Keratinocyte (primary cell): ENCODE data around the gene CABLES2. TPM values are rescaled to one million over a fixed set of nuclear protein-coding genes. Genes with fewer than 3 reads are reported as not detected.

Experiments
- DNase-seq: peaks from one replicate; pipeline ENCODE4 v3.0.0-alpha.2; 2011; ENCODE audit warnings: low read depth, missing footprints, low spot score
- FAIRE-seq: peaks from 2 replicates; lab custom pipeline; 2011; peaks lifted over from hg19 to GRCh38; lab: Jason Lieb, UNC
- H2AFZ ChIP-seq: 2 replicates; pipeline ENCODE4 v1.6.0; 2012; ENCODE audit warnings: low read length, control low read depth, inconsistent platforms; ENCODE audit not compliant: control insufficient read depth
- H3K27ac ChIP-seq: 2 replicates; pipeline ENCODE4 v1.5.1; 2011; ENCODE audit warnings: low read length; ENCODE audit not compliant: control insufficient read depth, insufficient read depth
- H3K27me3 ChIP-seq: 3 replicates; pipeline ENCODE4 v1.6.0; 2011; ENCODE audit warnings: low read length; ENCODE audit not compliant: control insufficient read depth, insufficient read depth; ENCODE audit errors: extremely low read depth
- H3K36me3 ChIP-seq, 2 experiments: 2 replicates in 1 of 2; 3 replicates in 1 of 2; pipeline ENCODE4 v1.5.1; 2011; ENCODE audit warnings: low read length in 2 of 2, mild to moderate bottlenecking in 1 of 2; ENCODE audit not compliant: control insufficient read depth in 2 of 2, insufficient read depth in 2 of 2; ENCODE audit errors: extremely low read depth in 1 of 2
- H3K4me1 ChIP-seq: 3 replicates; pipeline ENCODE4 v1.5.1; 2011; ENCODE audit warnings: low read length; ENCODE audit not compliant: control insufficient read depth, insufficient read depth; ENCODE audit errors: extremely low read depth
- H3K4me2 ChIP-seq: 3 replicates; pipeline ENCODE4 v1.6.0; 2011; ENCODE audit warnings: low read depth, low read length; ENCODE audit not compliant: control insufficient read depth, insufficient read depth; ENCODE audit errors: extremely low read depth
- H3K4me3 ChIP-seq, 3 experiments: fragments of 200-600 bp in 1 of 3; sonication (generic) in 1 of 3; 2 replicates in 2 of 3; 3 replicates in 1 of 3; pipeline ENCODE4 v1.5.1; 2011 to 2016; ENCODE audit warnings: low read length in 3 of 3, mild to moderate bottlenecking in 3 of 3, control low read depth in 2 of 3, inconsistent platforms in 1 of 3, low read depth in 1 of 3, mixed read lengths in 1 of 3, mixed run types in 1 of 3, moderate library complexity in 1 of 3; ENCODE audit not compliant: control insufficient read depth in 2 of 3, insufficient read depth in 2 of 3; ENCODE audit errors: extremely low read depth in 1 of 3
- H3K79me2 ChIP-seq: 2 replicates; pipeline ENCODE4 v1.6.0; 2012; ENCODE audit warnings: low read length; ENCODE audit not compliant: control insufficient read depth, insufficient read depth
- H3K9ac ChIP-seq: 3 replicates; pipeline ENCODE4 v1.6.0; 2011; ENCODE audit warnings: low read length; ENCODE audit not compliant: control insufficient read depth, insufficient read depth; ENCODE audit errors: extremely low read depth
- H3K9me1 ChIP-seq: 3 replicates; pipeline ENCODE4 v1.6.0; 2011; ENCODE audit warnings: low read length; ENCODE audit not compliant: control insufficient read depth, insufficient read depth; ENCODE audit errors: extremely low read depth
- H3K9me3 ChIP-seq: 2 replicates; pipeline ENCODE4 v1.5.1; 2012; ENCODE audit warnings: low read depth, low read length; ENCODE audit not compliant: control insufficient read depth
- H4K20me1 ChIP-seq: 3 replicates; pipeline ENCODE4 v1.6.0; 2011; ENCODE audit warnings: low read length; ENCODE audit not compliant: control insufficient read depth, insufficient read depth; ENCODE audit errors: extremely low read depth
- EZH2 ChIP-seq: IDR thresholded peaks from one replicate; pipeline ENCODE4 v1.6.1; 2012; ENCODE audit warnings: inconsistent platforms, mild to moderate bottlenecking, low read length, moderate library complexity
- dilution Hi-C: fragments of 300-500 bp; cut with MboI; formaldehyde crosslinking; loops from one replicate; pipeline ENCODE4 v1.7.0; 2020; ENCODE audit warnings: low sequenced_read_pairs; ENCODE audit not compliant: extremely low pct_ligation_motif_present
- polyA plus RNA-seq, 5 experiments: library from polyadenylated mRNA; depleted of rRNA in 3 of 5; stranded (reverse) in 3 of 5; stranded (forward) in 1 of 5; unstranded in 1 of 5; fragments of >200 nt; gene quantifications; 1 replicate in 1 of 5; 2 replicates in 3 of 5; 3 replicates in 1 of 5; pipeline versions ENCODE4 v1.2.1 to v1.2.3, GENCODE V29; 2011 to 2012; ENCODE audit warnings: missing spikeins in 2 of 5, low read depth in 1 of 5, low replicate concordance in 1 of 5
- TF ChIP-seq, protein P1 (sequence below), 3 experiments: IDR thresholded peaks in 1 of 3; conservative IDR thresholded peaks in 1 of 3; optimal IDR thresholded peaks in 1 of 3; 2 replicates in 2 of 3; 3 replicates in 1 of 3; pipeline versions ENCODE3 to v1.5.1; 2011; ENCODE audit warnings: low read length in 3 of 3, mild to moderate bottlenecking in 3 of 3, moderate library complexity in 2 of 3, control low read depth in 1 of 3, inconsistent platforms in 1 of 3; ENCODE audit not compliant: insufficient read depth in 2 of 3; ENCODE audit errors: extremely low read depth in 1 of 3

CABLES2 gene
- polyA plus RNA-seq, 1 donor (not counting 4 experiments of a cell fraction or from before 2014, with no cell fraction given): 2.2 TPM

DNA sequence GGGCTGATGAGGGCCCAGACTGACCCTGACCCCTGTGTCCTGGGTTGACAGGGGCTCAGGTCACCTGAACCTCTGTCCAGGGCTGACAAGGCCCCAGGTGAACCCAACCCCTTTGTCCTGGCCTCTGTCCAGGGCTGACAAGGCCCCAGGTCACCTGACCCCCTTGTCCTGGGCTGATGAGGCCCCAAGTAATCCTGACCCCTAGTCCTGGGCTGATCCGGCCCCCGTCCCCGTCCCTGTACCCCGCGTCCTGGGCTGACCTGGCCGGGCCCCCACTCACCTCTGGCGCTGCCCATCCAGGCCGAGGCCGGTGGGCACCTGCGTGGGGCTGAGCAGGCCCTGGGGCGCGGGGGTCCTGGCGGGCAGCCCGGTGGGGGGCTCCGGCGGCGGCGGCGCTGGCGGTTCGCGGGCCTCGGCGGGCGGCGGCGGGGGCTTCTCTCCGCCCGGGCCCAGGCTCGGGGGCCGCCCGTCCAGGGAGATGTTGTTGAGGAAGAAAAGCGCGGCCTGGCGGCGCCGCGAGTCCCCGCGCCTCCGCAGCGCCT, 379 bp downstream of the CABLES2 start:
- dilution Hi-C loops: no loop called here
- peaks cover 7% of the 10 kb centered on the region for H3K79me2 ChIP-seq
- H3K9me1 ChIP-seq: no peaks in the 10 kb centered on the region
- no peaks in the 10 kb centered on the region for H4K20me1 ChIP-seq
- H3K4me3 ChIP-seq: peak overlapping the region; percentile 54 to 68 (median 64)
- H2AFZ ChIP-seq: no peak overlapping the region
- H3K9me3 ChIP-seq: no peaks in the 10 kb centered on the region
- FAIRE-seq (no peak), DNase-seq (no peak)
- peaks cover 0 to 1% of the 10 kb centered on the region in 2 experiments for H3K36me3 ChIP-seq
- H3K4me2 ChIP-seq: peak overlapping the region; percentile 89
- no peak overlapping the region for H3K27ac ChIP-seq
- no peaks in the 10 kb centered on the region for H3K27me3 ChIP-seq
- TF ChIP-seq EZH2: no peak
- TF ChIP-seq, protein P1, sequence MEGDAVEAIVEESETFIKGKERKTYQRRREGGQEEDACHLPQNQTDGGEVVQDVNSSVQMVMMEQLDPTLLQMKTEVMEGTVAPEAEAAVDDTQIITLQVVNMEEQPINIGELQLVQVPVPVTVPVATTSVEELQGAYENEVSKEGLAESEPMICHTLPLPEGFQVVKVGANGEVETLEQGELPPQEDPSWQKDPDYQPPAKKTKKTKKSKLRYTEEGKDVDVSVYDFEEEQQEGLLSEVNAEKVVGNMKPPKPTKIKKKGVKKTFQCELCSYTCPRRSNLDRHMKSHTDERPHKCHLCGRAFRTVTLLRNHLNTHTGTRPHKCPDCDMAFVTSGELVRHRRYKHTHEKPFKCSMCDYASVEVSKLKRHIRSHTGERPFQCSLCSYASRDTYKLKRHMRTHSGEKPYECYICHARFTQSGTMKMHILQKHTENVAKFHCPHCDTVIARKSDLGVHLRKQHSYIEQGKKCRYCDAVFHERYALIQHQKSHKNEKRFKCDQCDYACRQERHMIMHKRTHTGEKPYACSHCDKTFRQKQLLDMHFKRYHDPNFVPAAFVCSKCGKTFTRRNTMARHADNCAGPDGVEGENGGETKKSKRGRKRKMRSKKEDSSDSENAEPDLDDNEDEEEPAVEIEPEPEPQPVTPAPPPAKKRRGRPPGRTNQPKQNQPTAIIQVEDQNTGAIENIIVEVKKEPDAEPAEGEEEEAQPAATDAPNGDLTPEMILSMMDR (optimal IDR thresholded peaks at IDR 0.05 in 1 of 3, IDR thresholded peaks at IDR 0.05 in 1 of 3, conservative IDR thresholded peaks at IDR 0.05 in 1 of 3; ENCODE audit: extremely low read depth in 1 of 3, insufficient read depth in 2 of 3, low read length in 3 of 3): no peak
- peak overlapping the region; percentile 76 for H3K9ac ChIP-seq
- peaks cover 12% of the 10 kb centered on the region for H3K4me1 ChIP-seq

DNA sequence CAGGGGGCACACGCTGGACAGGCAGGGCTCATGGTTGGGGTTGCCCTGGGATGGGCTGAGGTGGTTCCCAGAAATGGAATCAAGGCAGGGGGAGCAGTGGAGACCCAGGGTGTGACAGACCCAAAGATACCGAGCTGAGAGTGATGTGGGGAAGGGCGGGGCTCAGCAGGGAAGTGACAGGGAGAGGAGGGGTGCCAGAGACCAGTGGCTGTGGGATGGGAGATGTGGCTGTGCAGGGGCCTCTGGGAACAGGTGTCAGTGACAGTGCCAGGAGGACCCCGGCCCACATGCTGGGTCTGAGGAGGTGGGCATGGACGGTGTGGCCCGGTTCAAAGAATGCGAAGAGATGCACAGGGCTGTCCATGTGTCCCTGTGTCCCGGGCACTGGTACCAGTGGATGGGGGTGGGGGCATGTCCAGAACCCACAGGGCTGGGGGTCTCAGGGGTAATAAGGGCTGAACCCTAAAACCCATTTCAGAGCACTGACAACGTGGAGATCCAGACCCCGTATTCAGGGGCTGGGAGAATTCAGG, 1.0 kb downstream of the CABLES2 start:
- Histone ChIP-seq H4K20me1 (no peaks in the 10 kb centered on the region), H3K4me1 (peaks cover 12% of the 10 kb centered on the region), H3K9me1 (no peaks in the 10 kb centered on the region), H3K9ac (peak overlapping the region; percentile 76), H3K79me2 (peaks cover 7% of the 10 kb centered on the region), H3K4me2 (peak overlapping the region; percentile 89), H3K4me3 (peak overlapping the region; percentile 54 to 68 (median 64)), H3K27ac (no peak overlapping the region), H3K36me3 (peaks cover 0 to 1% of the 10 kb centered on the region in 2 experiments), H3K27me3 (no peaks in the 10 kb centered on the region), H2AFZ (no peak overlapping the region), H3K9me3 (no peaks in the 10 kb centered on the region)
- DNase-seq (no peak), FAIRE-seq (no peak)
- dilution Hi-C loops: no loop called here
- TF ChIP-seq, protein P1 (optimal IDR thresholded peaks at IDR 0.05 in 1 of 3, IDR thresholded peaks at IDR 0.05 in 1 of 3, conservative IDR thresholded peaks at IDR 0.05 in 1 of 3; ENCODE audit: extremely low read depth in 1 of 3, insufficient read depth in 2 of 3, low read length in 3 of 3): no peak
- TF ChIP-seq EZH2: no peak
